Measurements from ENCODE around the gene VCX3B. TPM values are rescaled to one million over a fixed set of nuclear protein-coding genes. Genes with fewer than 3 reads are reported as not detected.
"Not testable (repeated sequence)": the region's sequence is repeated elsewhere in the genome, so short reads cannot be mapped to it uniquely, and the experiment has no call there.

Gene VCX3B
- polyA plus RNA-seq, 3 donors from 2014 or later: not detected

DNA sequence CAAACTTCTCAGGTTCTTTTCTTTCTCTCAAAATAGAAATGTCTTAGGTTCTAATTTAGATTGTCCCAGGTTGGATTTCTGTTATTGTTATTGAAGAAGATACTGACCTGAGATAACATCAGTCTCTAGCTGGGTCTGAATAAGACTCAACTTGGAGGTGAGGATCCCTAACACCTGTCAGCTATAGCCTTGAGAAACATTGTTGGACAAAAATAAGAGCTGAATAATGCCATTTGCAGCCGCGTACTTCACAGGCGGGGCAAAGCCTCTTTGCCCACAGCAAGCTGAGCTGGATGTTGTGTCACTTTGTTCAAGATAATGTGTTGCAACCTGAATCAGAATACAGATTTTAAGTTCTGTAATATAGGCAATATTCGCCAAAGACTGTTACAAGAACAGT is 35.6 kb downstream of the VCX3B start:
- Mint-ChIP-seq H3K9me3 (peaks cover 0 to 3% (median 0%) of the 10 kb centered on the region in 6 donors), H3K36me3 (no peaks in the 10 kb centered on the region), H3K4me1 (no peaks in the 10 kb centered on the region), H3K27ac (no peak overlapping the region), H3K4me3 (no peak overlapping the region), H3K27me3 (ENCODE audit: low read depth in 3 of 3) (peaks cover 0 to 2% (median 0%) of the 10 kb centered on the region in 3 donors)
- no peak for DNase-seq

DNA sequence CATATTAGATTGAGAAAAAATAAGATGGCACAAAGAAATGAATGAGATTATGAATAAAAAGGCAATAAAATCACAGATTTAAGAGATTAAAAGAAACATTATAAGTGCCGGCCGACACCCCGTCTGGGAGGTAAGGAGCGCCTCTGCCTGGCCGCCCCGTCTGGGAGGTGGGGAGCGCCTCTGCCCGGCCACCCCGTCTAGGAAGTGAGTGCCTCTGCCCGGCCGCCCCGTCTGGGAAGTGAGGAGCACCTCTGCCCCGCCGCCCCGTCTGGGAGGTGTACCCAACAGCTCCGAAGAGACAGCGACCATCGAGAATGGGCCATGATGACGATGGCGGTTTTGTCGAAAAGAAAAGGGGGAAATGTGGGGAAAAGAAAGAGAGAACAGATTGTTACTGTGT is 37.5 kb downstream of the VCX3B start:
- DNase-seq; H3K4me3 Mint-ChIP-seq; H3K4me1 Mint-ChIP-seq; H3K27ac Mint-ChIP-seq; H3K9me3 Mint-ChIP-seq; H3K27me3 Mint-ChIP-seq (ENCODE audit: low read depth in 3 of 3); H3K36me3 Mint-ChIP-seq: not testable (repeated sequence)

DNA sequence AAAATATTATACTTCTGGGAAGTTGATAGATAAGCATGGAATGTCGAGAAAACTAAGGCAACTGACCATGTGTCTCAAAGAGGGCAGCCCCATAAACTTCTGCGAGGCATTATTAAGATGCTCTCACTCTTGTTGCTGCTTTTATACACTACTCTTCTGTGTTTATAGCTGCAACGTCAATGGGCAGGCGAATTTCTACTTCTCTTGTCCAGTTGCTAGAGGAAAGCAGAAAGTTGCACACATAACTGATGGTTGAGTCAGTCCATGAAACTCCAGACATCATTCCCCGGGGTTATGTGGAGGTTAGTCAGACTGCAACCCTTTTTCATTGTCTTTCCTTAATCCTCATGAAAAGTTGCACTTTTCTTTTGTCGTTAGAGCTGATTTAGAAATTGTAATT is 39.8 kb downstream of the VCX3B start:
- Mint-ChIP-seq H3K4me3 (no peak overlapping the region), H3K27ac (no peak overlapping the region), H3K4me1 (no peaks in the 10 kb centered on the region), H3K36me3 (no peaks in the 10 kb centered on the region), H3K9me3 (peaks cover 0 to 3% (median under 1%) of the 10 kb centered on the region in 6 donors), H3K27me3 (ENCODE audit: low read depth in 3 of 3) (peaks cover 0 to 2% (median 0%) of the 10 kb centered on the region in 3 donors)
- no peak for DNase-seq
